ENCODE data around the gene TMCC1.

GRCh38 chr3:129911261-129911861 lies 17.9 kb upstream of the TMCC1 start:
- no peak for TF ChIP-seq POLR2AphosphoS5 (IDR thresholded peaks at IDR 0.05; ENCODE audit: borderline replicate concordance, low read depth, low read length)
- no peak for TF ChIP-seq EZH2 (IDR thresholded peaks at IDR 0.05)
